A549 treated with ZK216348 at 1 μM for 4 hours (cell line): ENCODE measurements around the gene OR2T4. TPM values are rescaled to one million over a fixed set of nuclear protein-coding genes. Genes with fewer than 3 reads are reported as not detected.

ENCODE experiments used
- total RNA-seq: library from RNA; stranded (reverse); fragments of 200-300 nt; extraction: Qiagen RNA extraction; gene quantifications from 5 replicates; pipeline ENCODE4 v1.2.3, GENCODE V29; 2022; ENCODE audit warnings: low read depth

OR2T4 gene, protein sequence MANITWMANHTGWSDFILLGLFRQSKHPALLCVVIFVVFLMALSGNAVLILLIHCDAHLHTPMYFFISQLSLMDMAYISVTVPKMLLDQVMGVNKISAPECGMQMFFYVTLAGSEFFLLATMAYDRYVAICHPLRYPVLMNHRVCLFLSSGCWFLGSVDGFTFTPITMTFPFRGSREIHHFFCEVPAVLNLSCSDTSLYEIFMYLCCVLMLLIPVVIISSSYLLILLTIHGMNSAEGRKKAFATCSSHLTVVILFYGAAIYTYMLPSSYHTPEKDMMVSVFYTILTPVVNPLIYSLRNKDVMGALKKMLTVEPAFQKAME
- total RNA-seq, result not detected in 5 replicates

DNA sequence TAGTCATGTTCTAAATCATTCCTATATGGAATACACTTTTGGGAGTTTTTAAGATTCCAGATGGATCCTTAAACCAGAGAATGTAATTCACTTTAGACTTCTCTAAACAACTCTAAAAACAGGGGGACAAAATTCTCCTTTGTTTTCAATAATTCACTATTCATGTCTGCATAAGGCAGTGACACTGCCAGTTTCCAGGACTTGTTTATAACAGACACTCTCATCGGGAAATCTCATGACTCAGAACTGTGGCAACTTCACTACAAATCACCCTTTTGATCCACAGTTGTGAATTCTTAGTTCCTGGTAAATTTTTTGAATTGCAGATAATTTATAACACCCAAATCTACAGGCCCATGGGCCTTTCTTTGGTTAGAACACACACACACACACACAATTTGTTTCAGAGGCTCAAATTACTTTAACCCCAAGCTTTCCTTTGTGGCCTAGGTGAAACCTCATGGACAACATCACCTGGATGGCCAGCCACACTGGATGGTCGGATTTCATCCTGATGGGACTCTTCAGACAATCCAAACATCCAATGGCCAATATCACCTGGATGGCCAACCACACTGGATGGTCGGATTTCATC, at the start of gene OR2T4:
Gene OR2T4 (plus strand): TSS at position 545 of the 595 bp plus-strand sequence. CDS start 0 bp downstream, at position 545.

DNA sequence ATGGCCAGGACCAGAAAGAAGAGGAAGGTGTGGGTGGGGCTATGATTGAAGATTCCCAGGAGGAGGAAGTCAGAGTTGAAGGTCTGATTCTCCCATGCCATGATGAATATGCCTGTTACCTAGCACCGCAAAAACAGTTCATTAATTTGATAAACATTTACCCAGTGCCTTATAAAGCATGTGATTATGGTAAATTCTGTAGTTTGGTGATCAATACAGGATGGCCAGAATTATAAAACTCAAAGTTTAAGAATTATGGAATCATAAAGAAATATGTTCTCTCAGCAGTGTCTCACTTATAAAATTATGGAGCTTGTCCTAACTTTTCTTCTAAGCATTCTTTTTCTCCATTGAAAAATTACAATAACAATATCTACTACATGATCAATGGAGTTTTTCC, 37.0 kb upstream of the OR2T4 start, which contains the start of gene OR2M7:
Gene OR2M7 (minus strand): TSS at position 101 of the 400 bp plus-strand sequence. CDS start 0 bp downstream, at position 101.

DNA sequence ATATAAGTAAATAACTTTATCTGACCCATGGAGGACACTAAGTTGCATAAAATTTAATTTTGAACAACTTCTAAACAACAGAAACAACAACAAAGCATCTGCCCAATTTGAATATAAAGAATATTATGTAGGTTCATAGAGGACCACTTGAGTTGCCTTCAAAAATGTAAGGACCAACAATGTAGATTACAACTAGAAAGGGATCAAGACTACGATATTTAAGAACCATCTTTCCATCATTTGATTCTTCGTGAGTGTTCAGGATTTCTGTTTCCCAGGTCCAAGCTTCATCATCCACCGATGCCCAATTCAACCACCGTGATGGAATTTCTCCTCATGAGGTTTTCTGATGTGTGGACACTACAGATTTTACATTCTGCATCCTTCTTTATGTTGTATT, 13.0 kb upstream of the OR2T4 start, which contains the start of gene OR14C36:
Gene OR14C36 (plus strand): TSS at position 301 of the 400 bp plus-strand sequence. CDS start 0 bp downstream, at position 301.

DNA sequence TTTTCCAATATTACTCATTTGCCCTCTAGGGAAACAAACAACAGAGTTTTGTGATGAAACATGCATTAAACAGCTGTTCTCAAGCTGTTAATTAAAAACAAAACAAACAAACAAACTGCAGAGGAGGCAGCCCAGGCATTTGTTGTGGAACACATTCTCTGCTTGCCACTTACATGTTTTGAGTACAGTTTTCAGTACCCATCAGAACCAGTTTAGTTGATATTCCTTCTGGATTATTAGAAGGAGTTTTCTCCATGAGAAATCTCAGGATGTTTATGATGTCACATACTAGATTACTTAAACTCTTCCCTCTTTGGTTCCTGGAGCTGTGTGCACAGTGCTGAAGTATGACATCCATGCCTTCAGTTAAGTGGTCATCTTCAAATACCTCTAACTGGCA, 14.0 kb downstream of the OR2T4 start, which contains the start of gene OR2T6:
Gene OR2T6 (plus strand): TSS at position 301 of the 400 bp plus-strand sequence. CDS start 11,863 bp downstream, outside the sequence.

DNA sequence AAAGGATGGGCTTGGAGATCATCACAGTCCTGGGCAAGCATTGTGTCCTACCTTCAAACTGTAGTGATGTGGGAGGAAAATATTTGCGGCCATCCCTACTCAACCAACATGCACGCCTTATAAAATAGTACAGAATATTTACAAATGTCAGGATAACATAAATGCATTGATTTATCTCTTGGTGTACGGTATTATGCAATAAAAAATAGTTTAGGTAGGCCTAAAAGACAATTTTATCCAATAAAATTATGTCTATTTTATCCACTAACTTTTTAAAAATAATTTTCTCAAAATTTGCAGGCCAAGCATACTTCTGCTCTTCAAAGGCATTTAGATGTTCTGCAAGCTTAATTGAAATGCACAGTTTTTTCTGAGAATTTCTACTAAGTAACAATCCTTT, 41.3 kb downstream of the OR2T4 start, which contains the start of gene OR2T1:
Gene OR2T1 (plus strand): TSS at position 301 of the 400 bp plus-strand sequence. CDS start 3,100 bp downstream, outside the sequence.

Other genes starting within 250 kb of the OR2T4 start
- gene OR2M5, start 216.5 kb upstream of the OR2T4 start, total RNA-seq, result not detected in 5 replicates
- gene OR2M2, start 186.8 kb upstream of the OR2T4 start, total RNA-seq, result not detected in 5 replicates
- not detected in 5 replicates for gene OR2M3, start 164.4 kb upstream of the OR2T4 start, total RNA-seq
- gene OR2M4, start 130.2 kb upstream of the OR2T4 start, total RNA-seq, result not detected in 5 replicates
- not detected in 5 replicates for gene OR2T33, start 83.7 kb upstream of the OR2T4 start, total RNA-seq
- gene OR2T12, start 58.2 kb upstream of the OR2T4 start, total RNA-seq, result not detected in 5 replicates
- not detected in 5 replicates for gene OR2M7, start 37.1 kb upstream of the OR2T4 start, total RNA-seq
- not detected in 5 replicates for gene OR14C36, start 12.9 kb upstream of the OR2T4 start, total RNA-seq
- not detected in 5 replicates for gene OR2T6, start 14.1 kb downstream of the OR2T4 start, total RNA-seq
- gene OR2T1, start 41.4 kb downstream of the OR2T4 start, total RNA-seq, result not detected in 5 replicates
- gene OR2T2, start 84.0 kb downstream of the OR2T4 start, total RNA-seq, result not detected in 5 replicates
- gene OR2T3, start 111.7 kb downstream of the OR2T4 start, total RNA-seq, result not detected in 5 replicates
- gene OR2T5, start 126.9 kb downstream of the OR2T4 start, total RNA-seq, result not detected in 5 replicates
- gene OR2G6, start 146.4 kb downstream of the OR2T4 start, total RNA-seq, result not detected in 5 replicates
- gene OR2T29, start 201.1 kb downstream of the OR2T4 start, total RNA-seq, result not detected in 5 replicates
- gene OR2T34, start 213.1 kb downstream of the OR2T4 start, total RNA-seq, result not detected in 5 replicates
- gene OR2T10, start 236.0 kb downstream of the OR2T4 start, total RNA-seq, result not detected in 5 replicates